ENCODE data around the gene ASIC2.

DNA sequence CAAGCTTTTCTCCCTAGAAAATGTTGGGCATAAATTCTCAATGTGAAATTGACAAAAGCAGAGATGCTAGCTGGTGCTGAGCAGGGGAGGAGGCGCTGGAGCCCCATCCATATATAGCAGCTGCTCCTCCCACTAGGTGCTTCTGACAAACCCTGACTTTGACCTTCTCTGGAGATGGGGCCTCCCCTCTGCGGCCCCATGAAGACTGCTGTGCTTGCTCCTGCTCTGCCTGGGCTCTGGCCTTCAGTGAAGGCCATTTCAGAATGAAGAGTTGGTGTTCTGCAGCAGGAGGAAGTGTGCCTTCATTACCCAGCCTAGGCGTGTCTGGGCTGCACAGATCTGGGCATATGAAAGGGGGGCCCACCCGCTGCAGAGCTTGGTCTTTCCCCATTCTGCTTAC, 29.7 kb downstream of the ASIC2 start:
- TF ChIP-seq, protein P1, sequence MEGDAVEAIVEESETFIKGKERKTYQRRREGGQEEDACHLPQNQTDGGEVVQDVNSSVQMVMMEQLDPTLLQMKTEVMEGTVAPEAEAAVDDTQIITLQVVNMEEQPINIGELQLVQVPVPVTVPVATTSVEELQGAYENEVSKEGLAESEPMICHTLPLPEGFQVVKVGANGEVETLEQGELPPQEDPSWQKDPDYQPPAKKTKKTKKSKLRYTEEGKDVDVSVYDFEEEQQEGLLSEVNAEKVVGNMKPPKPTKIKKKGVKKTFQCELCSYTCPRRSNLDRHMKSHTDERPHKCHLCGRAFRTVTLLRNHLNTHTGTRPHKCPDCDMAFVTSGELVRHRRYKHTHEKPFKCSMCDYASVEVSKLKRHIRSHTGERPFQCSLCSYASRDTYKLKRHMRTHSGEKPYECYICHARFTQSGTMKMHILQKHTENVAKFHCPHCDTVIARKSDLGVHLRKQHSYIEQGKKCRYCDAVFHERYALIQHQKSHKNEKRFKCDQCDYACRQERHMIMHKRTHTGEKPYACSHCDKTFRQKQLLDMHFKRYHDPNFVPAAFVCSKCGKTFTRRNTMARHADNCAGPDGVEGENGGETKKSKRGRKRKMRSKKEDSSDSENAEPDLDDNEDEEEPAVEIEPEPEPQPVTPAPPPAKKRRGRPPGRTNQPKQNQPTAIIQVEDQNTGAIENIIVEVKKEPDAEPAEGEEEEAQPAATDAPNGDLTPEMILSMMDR (IDR thresholded peaks at IDR 0.05): no peak
- TF ChIP-seq POLR2A (IDR thresholded peaks at IDR 0.05): no peak
